Activated CD8-positive, alpha-beta T cell treated with anti-CD3 and anti-CD28 coated beads for 36 hours (primary cell): Measurements from ENCODE around the gene KHNYN. TPM values are rescaled to one million over a fixed set of nuclear protein-coding genes. Genes with fewer than 3 reads are reported as not detected.

Source experiments
- ATAC-seq: fragments of 200-7000 bp; cut with Tn5 transposase; one replicate; pipeline ENCODE4 v1.10.0; 2021; ENCODE audit warnings: mild to moderate bottlenecking, moderate library complexity
- CTCF ChIA-PET: fragments of 350-600 bp; sonication (Branson Sonifier 250); formaldehyde crosslinking; loops from one replicate; lab custom pipeline; 2021; ENCODE audit warnings: antibody characterized with exemption; lab: Charles Lee
- POLR2A ChIA-PET: fragments of 350-600 bp; sonication (Branson Sonifier 250); formaldehyde crosslinking; loops from one replicate; lab custom pipeline; 2021; ENCODE audit warnings: antibody characterized with exemption; lab: Charles Lee
- DNase-seq: peaks from one replicate; pipeline ENCODE4 v3.0.0-alpha.2; 2020
- H3K27ac Mint-ChIP-seq: one replicate; pipeline ENCODE4 v1.8.0; 2021; ENCODE audit warnings: mild to moderate bottlenecking, mixed read lengths
- H3K27me3 Mint-ChIP-seq: one replicate; pipeline ENCODE4 v1.8.0; 2021; ENCODE audit warnings: mixed read lengths
- H3K36me3 Mint-ChIP-seq: one replicate; pipeline ENCODE4 v1.8.0; 2021; ENCODE audit warnings: low read depth, mixed read lengths
- H3K4me1 Mint-ChIP-seq: one replicate; pipeline ENCODE4 v1.8.0; 2021; ENCODE audit warnings: low read depth, mixed read lengths
- H3K4me3 Mint-ChIP-seq: one replicate; pipeline ENCODE4 v1.8.0; 2021; ENCODE audit warnings: mild to moderate bottlenecking, moderate library complexity, mixed read lengths
- H3K9me3 Mint-ChIP-seq: one replicate; pipeline ENCODE4 v1.8.0; 2021; ENCODE audit warnings: mixed read lengths
- CTCF ChIP-seq: fragments of 200-600 bp; IDR thresholded peaks from one replicate; pipeline ENCODE4 v1.8.0; 2022; ENCODE audit warnings: antibody characterized with exemption, mild to moderate bottlenecking
- intact Hi-C: fragments of 100-400 bp; cut with micrococcal nuclease; formaldehyde crosslinking; loops from one replicate; pipeline ENCODE4 v1.10.0; 2022
- total RNA-seq, 2 experiments: library from RNA; stranded (reverse); gene quantifications; one replicate each; pipeline ENCODE4 v1.2.3, GENCODE V29; 2021

KHNYN gene
- total RNA-seq, 2 experiments from 2014 or later = 47.5 to 51.7 TPM

DNA sequence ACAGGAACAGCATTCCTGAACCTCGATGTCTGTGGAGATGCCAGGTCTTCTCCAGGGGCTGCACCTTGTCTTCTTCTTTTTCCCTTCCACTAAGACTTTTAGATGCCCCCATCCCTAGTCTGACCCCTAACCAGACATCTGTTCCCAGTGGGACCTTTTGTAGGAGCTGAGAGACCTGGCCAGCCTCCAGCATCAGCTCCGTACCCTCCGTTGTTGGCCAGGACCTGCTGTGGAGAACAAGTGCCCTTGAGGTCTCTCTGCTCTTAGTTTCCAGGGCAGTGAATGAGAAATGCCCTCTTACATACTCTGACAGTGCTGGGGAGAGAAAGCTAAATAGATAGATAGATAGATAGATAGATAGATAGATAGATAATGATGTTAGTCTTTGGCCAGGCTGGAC is 29.6 kb downstream of the KHNYN start:
- intact Hi-C loops = no loop called here
- no peak for TF ChIP-seq CTCF
- ChIA-PET POLR2A (no interaction called here), CTCF (interaction anchor here (1.2 kb wide), 1 partner anchor 126 kb away, joined by 5 read pairs; no protein-coding TSS in a partner anchor)
- Mint-ChIP-seq H3K4me3 (no peak overlapping the region), H3K27ac (no peak overlapping the region), H3K4me1 (peaks cover 6% of the 10 kb centered on the region), H3K27me3 (no peaks in the 10 kb centered on the region), H3K36me3 (no peaks in the 10 kb centered on the region), H3K9me3 (no peaks in the 10 kb centered on the region)
- DNase-seq = no peak
- ATAC-seq = no peak

DNA sequence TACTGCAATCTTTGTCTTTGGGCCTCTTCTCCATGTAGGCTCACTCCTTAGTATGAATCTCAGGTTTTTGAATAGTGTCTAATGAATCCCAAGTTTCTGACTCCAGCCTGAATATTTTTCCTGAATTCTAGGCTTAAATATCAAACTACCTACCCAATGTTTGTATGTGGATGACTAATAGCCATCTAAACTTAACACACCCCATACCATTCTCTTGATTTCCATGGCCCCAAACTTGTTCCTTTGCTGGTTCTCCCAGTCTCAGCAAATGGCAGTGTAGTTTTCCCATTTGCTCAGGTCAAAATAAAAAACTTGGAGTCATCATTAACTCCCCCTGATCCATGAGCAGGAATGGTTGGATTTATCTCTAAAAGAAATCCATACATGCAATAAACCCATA is 31.6 kb downstream of the KHNYN start:
- Mint-ChIP-seq H3K4me3 (no peak overlapping the region), H3K4me1 (peaks cover 17% of the 10 kb centered on the region), H3K27me3 (no peaks in the 10 kb centered on the region), H3K9me3 (no peaks in the 10 kb centered on the region), H3K27ac (no peak overlapping the region), H3K36me3 (peaks cover 3% of the 10 kb centered on the region)
- ATAC-seq (no peak), DNase-seq (no peak)
- CTCF ChIA-PET = no interaction called here
- no peak for TF ChIP-seq CTCF
- POLR2A ChIA-PET = no interaction called here
- intact Hi-C loops = no loop called here

DNA sequence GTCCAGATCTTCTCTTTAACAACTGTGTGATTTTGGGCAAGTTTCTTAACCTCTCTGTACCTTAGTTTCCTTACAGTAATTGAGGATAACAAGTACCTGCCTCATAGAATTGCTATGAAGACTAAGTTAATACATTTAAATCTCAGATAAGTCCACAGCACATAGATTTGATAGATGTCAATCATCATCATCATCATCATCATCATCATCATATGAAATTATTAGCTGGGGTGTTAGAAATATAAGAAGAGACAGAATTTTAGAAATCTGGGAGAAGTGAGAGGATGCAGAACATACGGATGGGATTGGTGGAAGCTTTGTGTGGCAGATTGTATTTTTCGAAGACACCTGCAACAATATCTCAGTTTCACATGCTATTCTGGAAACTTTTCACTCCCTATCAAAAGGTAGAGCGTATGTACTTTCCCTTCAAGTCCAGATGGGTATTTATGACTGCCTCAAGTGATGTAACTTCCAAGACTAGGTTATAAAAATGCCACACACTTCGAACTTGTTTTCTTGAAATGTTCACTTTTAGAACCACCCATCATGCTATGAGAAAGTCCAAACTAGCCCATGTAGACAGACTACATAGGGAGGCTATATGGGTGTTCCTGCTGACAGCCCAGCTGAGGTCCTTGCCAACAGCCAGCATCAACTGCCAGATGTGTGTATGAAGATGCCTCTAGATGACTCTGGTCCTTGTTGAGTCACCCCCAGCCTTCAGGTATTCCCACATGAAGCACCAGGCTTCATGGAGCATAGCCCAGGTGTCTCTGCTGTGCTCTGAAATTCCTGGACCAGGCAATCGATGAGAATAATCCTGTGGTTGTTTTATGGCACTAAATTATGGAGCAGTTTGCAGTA is 33.5 kb downstream of the KHNYN start:
- peaks cover 3% of the 10 kb centered on the region for H3K36me3 Mint-ChIP-seq
- H3K4me3 Mint-ChIP-seq = no peak overlapping the region
- H3K27ac Mint-ChIP-seq = no peak overlapping the region
- no peaks in the 10 kb centered on the region for H3K27me3 Mint-ChIP-seq
- intact Hi-C loops = no loop called here
- ChIA-PET CTCF (no interaction called here), POLR2A (no interaction called here)
- TF ChIP-seq CTCF = no peak
- H3K4me1 Mint-ChIP-seq = peaks cover 17% of the 10 kb centered on the region
- DNase-seq = no peak
- H3K9me3 Mint-ChIP-seq = no peaks in the 10 kb centered on the region
- no peak for ATAC-seq

GRCh38 chr14:24463884-24464785 is 34.4 kb downstream of the KHNYN start:
- TF ChIP-seq CTCF = no peak
- no peak for ATAC-seq
- intact Hi-C loops = no loop called here
- ChIA-PET CTCF (interaction anchor here (1.0 kb wide), 1 partner anchor 131 kb away, joined by 3 read pairs; no protein-coding TSS in a partner anchor), POLR2A (interaction anchor here (0.7 kb wide), 1 partner anchor 22 kb away, joined by 4 read pairs; no protein-coding TSS in a partner anchor)
- Mint-ChIP-seq H3K27me3 (no peaks in the 10 kb centered on the region), H3K4me3 (no peak overlapping the region), H3K27ac (no peak overlapping the region), H3K9me3 (no peaks in the 10 kb centered on the region), H3K36me3 (peaks cover 3% of the 10 kb centered on the region), H3K4me1 (peaks cover 17% of the 10 kb centered on the region)
- DNase-seq = no peak
